Omental fat pad (tissue), 4 donors: Measurements from ENCODE around the gene PRELID1. TPM values are rescaled to one million over a fixed set of nuclear protein-coding genes. Genes with fewer than 3 reads are reported as not detected.

Experiments used
- ATAC-seq: fragments of 150-250 bp; one replicate; pipeline ENCODE4 v1.9.1; 2016; ENCODE audit warnings: mild to moderate bottlenecking, moderate library complexity; ENCODE audit not compliant: low FRiP score
- DNase-seq: peaks from one replicate; pipeline ENCODE4 v3.0.0-alpha.2; 2019; ENCODE audit warnings: low spot score
- CTCF ChIP-seq, 3 donors: fragments of 450-650 bp; IDR thresholded peaks; one replicate each; pipeline ENCODE4 v1.5.1; 2016 to 2017; ENCODE audit warnings: antibody characterized with exemption in 3 of 3, mild to moderate bottlenecking in 3 of 3, moderate library complexity in 2 of 3
- total RNA-seq, 4 donors: library from RNA; depleted of rRNA; stranded (reverse); fragments of >200 nt; gene quantifications; one replicate each; pipeline ENCODE4 v1.1.0, GENCODE V29; 2016

The PRELID1 gene
- total RNA-seq, 4 donors from 2014 or later = 51.9 to 102 (median 67.5) TPM

DNA sequence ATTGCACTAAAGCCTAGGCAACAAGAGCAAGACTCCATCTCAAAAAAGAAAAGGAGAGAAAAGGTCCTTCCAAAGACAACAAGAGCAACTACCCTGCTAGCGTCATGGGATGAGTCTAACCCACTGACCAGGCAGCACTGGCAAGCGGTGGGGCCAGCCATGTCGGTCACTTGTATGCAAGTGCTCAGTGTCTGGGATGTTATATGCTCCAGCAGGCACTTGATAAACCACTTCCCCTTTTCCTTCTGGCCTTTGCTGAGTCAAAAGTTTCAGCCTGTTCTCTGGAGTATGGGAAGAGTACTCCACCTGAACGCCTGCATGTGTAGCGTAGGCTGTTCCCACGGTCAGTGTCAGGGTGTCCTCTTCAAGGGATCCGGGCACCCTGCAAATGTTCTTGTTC is 17.3 kb downstream of the PRELID1 start:
- no peak for ATAC-seq
- no peak for TF ChIP-seq CTCF (IDR thresholded peaks at IDR 0.05)
- no peak for DNase-seq

DNA sequence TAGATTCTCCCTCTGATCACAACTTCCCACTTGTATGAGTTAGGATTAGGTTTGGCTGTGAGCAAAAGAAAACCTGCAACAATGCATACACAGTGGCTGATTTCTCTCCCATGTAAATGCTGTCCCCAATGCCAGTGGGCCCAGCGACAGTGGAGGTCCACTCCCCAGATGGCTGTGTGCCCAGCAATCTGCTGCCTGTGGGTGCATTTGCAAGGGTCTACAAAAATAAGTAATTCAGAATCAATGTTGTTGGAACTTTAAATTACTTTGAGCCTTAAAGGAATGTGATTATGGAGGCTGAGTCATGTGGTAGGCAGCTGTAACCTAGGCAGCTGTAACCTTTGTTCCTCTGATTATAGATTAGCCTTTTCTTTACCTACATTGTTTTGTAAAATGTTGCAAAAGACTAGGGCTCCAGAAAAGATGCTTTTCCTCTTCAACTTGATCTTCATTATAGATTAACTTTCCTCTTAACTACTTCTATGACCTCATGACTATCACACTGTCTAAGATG is 22.3 kb downstream of the PRELID1 start:
- ATAC-seq (no peak), DNase-seq (no peak)
- no peak for TF ChIP-seq CTCF (IDR thresholded peaks at IDR 0.05)

GRCh38 chr5:177327539-177328522 is 24.2 kb downstream of the PRELID1 start:
- ATAC-seq (peak; percentile 39), DNase-seq (no peak)

DNA sequence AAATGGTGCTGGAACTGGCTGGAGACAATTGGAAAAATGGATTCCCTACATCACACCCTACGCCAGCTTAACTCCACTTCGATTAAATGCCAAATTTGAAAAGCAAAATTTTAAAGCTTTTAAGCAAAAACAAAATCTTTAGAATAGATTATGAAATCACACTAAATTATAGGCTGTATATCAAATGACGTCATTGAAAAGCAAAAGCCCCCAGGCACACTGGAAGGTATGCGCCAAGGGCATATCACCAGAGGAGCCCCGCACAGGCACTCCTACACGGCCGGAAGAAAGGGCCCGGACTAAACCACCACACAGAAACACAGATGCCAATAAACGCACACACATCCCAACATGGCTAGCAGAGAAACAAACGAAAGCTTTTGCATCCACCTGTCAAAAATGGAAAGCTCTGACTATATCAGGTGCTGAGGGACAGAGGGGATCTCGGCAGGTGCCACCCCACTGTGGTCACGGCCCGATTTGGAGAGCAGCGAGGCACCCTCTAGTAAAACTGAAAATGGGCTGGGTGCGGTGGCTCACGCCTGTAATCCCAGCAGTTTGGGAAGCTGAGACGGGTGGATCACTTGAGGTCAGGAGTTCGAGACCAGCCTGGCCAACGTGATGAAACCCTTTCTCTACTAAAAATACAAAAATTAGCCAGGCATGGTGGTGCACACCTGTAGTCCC is 25.1 kb downstream of the PRELID1 start:
- ATAC-seq (no peak), DNase-seq (no peak)

More at GRCh38 chr5:177327539-177328522, 24.2 kb downstream of the PRELID1 start:
- TF ChIP-seq CTCF (IDR thresholded peaks at IDR 0.05) = no peak

GRCh38 chr5:177329883-177330282 is 26.3 kb downstream of the PRELID1 start:
- no peak for TF ChIP-seq CTCF (IDR thresholded peaks at IDR 0.05)
- ATAC-seq (no peak), DNase-seq (no peak)

More for the DNA sequence above, 25.1 kb downstream of the PRELID1 start:
- TF ChIP-seq CTCF (IDR thresholded peaks at IDR 0.05) = no peak

- DNase-seq (no peak), ATAC-seq (no peak)
- no peak for TF ChIP-seq CTCF (IDR thresholded peaks at IDR 0.05)
Measured at GRCh38 chr5:177330991-177331842, 27.6 kb downstream of the PRELID1 start.
